Measurements from ENCODE around the gene ARAP2.

ARAP2 gene

DNA sequence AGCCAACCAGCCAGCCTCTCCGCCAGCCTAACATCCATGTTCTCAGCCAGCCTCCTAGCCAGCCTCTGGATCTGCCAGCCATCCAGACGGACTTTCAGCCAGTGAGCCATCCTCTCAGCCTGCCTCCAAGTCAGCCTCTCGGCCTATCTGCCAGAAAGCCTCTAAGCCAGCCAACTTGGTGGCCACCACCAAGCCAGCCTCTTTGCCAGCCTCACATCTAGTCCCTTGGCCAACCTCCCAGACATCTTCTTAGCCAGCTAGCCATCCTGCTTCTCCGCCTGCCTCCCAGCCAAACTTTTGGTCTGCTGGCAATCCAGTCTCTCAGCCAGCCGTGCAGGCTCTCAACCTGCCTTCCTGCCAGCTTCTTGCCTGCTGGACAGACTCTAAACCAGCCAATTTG is 16.4 kb upstream of the ARAP2 start:
- DNase-seq (ENCODE audit: low read depth) = no peak
- no peak overlapping the region for H3K4me3 ChIP-seq (ENCODE audit: low read depth, low read length)
- TF ChIP-seq CTCF (IDR thresholded peaks at IDR 0.05; ENCODE audit: insufficient read depth, low read depth, low read length, missing control alignments) = no peak

GRCh38 chr4:36256398-36256891 is 12.1 kb upstream of the ARAP2 start:
- no peak for TF ChIP-seq CTCF (IDR thresholded peaks at IDR 0.05; ENCODE audit: insufficient read depth, low read depth, low read length, missing control alignments)
- peak; percentile 85 for DNase-seq (ENCODE audit: low read depth)
- H3K4me3 ChIP-seq (ENCODE audit: low read depth, low read length) = peak overlapping the region; percentile 49

GRCh38 chr4:36255577-36255976 is 11.3 kb upstream of the ARAP2 start:
- H3K4me3 ChIP-seq (ENCODE audit: low read depth, low read length) = peak overlapping the region; percentile 49; the same call in 1 of the 2 replicates
- peak; percentile 92 for DNase-seq (ENCODE audit: low read depth)
- no peak for TF ChIP-seq CTCF (IDR thresholded peaks at IDR 0.05; ENCODE audit: insufficient read depth, low read depth, low read length, missing control alignments)

DNA sequence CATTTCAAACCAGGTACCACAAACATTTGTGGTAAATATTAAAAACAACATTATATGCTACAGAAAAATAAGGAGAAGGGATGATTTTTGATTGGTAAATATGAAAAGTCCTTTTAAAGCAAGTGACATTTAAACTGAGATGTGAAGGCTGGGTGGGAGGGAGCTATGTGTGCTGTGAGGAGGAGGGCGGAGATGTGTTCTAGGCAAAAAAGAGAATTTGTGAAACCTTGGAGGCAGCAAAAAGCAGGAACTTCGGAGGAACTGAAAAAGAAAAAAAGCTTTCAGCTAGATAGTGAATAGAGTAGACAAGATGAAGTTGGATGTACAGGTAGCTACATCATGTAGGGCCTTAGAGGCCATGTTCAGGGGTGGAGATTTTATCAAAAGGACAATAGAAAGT is 10.1 kb upstream of the ARAP2 start:
- no peak for DNase-seq (ENCODE audit: low read depth)
- no peak for TF ChIP-seq CTCF (IDR thresholded peaks at IDR 0.05; ENCODE audit: insufficient read depth, low read depth, low read length, missing control alignments)
- no peak overlapping the region for H3K4me3 ChIP-seq (ENCODE audit: low read depth, low read length)

DNA sequence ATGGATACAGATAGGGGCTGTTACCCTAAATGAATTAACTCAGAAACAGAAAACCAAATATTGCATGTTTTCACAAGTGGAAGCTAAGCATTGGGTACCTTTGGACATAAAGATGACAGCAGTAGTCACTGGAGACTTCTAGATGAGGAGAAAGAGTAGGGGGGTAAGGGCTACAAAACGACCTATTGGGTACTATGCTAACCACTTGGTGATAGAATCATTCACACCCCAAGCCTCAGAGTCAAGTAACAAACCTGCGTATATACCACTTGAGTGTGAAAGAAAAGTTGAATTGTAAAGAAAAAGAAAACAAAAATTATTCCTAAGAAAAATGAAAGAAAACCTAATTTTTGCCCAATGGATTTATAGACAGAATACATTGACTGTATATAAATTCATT is 7.7 kb upstream of the ARAP2 start:
- no peak for DNase-seq (ENCODE audit: low read depth)
- TF ChIP-seq CTCF (IDR thresholded peaks at IDR 0.05; ENCODE audit: insufficient read depth, low read depth, low read length, missing control alignments) = no peak
- H3K4me3 ChIP-seq (ENCODE audit: low read depth, low read length) = no peak overlapping the region

DNA sequence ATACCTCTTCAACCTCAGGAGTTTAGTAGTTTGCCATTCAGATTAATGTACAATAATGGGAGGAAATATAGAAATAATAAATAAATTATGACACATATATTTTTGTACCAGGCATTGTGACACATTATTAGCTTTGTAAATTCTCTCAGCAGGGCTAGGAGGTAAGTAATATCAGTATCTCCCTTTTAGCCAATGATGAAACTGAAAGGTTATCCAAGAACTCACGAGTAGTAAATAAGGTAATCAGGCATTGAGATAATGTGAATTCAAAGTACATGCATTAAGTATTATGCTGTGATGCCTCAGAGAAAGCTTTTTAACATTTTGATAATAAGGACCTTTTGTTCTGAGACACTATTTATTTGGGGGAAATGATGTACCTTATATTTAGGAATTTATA is 5.3 kb upstream of the ARAP2 start:
- no peak overlapping the region for H3K4me3 ChIP-seq (ENCODE audit: low read depth, low read length)
- DNase-seq (ENCODE audit: low read depth) = no peak
- TF ChIP-seq CTCF (IDR thresholded peaks at IDR 0.05; ENCODE audit: insufficient read depth, low read depth, low read length, missing control alignments) = no peak

Measured in GM12865 (cell line).